ENCODE results near the gene ADAM19.
"Not testable (repeated sequence)": the region's sequence is repeated elsewhere in the genome, so short reads cannot be mapped to it uniquely, and the experiment has no call there.

The ADAM19 gene

DNA sequence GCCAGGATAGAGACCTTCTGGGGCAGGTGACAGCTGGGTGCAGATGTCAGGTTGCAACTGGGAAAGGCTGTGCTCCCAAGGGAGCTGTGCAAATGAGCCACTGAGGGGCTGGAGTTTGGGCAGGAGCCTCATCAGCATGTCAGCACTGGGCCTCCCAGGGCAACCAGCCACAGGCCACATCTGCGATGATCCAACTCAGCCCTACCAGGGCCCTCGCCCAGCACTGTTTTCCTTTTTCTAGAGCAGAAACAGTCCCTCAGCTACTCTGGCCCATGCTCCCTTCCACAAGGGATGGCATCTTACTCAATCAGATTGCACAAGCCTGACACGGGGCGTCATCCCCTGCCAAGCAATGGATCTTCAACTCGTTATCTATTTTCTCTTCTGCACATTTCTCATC is 90.8 kb downstream of the ADAM19 start:
- no peak for DNase-seq (ENCODE audit: low spot score)

DNA sequence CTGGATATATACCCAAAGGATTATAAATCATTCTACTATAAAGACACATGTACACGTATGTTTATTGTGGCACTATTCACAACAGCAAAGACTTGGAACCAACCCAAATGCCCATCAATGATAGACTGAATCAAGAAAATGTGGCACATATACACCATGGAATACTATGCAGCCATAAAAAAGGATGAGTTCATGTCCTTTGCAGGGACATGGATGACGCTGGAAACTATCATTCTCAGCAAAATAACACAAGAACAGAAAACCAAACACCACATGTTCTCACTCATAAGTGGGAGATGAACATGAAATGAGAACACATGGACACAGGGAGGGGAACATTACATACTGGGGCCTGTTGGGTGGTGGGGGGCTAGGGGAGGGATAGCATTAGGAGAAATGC is 92.9 kb downstream of the ADAM19 start:
- DNase-seq (ENCODE audit: low spot score) = not testable (repeated sequence)

DNA sequence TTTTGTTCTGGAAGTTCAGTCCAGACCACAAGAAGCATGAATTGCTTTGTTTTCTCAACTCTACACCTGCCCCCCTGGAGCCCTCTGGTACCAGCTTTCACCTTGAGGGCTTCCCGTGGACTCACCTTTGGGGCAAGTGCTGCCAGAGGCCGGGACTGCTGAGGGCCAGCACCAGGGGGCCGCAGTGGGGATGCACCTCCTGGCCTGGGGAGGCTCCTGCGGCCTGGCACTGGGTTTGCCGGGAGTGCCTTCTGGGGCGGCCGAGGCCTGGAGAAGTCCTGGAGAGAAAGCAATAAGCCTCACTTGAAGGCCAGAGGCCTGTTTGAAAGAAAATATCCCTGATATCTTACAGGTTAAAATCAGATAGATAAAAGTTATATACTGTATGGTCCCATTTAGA is 93.9 kb downstream of the ADAM19 start:
- DNase-seq (ENCODE audit: low spot score) = no peak

DNA sequence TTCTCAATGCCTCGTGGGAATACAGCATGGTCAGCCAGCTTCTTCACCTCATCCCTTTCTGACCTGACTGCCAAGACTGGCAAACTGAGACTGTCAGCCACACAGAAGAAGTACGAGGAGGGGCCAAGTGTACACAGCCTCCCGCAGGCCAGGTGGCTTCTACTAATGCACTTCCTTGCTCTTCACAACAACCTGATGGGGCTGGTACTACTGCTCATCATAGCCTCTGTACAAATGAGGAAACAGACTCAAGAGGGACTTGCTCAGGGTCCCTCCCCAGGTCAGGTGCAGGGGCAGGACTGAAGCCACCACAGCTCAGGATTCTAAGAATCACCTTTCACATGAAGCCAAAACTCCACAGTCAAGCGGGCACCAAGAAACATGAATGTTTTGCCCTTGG is 94.3 kb downstream of the ADAM19 start:
- no peak for DNase-seq (ENCODE audit: low spot score)

DNA sequence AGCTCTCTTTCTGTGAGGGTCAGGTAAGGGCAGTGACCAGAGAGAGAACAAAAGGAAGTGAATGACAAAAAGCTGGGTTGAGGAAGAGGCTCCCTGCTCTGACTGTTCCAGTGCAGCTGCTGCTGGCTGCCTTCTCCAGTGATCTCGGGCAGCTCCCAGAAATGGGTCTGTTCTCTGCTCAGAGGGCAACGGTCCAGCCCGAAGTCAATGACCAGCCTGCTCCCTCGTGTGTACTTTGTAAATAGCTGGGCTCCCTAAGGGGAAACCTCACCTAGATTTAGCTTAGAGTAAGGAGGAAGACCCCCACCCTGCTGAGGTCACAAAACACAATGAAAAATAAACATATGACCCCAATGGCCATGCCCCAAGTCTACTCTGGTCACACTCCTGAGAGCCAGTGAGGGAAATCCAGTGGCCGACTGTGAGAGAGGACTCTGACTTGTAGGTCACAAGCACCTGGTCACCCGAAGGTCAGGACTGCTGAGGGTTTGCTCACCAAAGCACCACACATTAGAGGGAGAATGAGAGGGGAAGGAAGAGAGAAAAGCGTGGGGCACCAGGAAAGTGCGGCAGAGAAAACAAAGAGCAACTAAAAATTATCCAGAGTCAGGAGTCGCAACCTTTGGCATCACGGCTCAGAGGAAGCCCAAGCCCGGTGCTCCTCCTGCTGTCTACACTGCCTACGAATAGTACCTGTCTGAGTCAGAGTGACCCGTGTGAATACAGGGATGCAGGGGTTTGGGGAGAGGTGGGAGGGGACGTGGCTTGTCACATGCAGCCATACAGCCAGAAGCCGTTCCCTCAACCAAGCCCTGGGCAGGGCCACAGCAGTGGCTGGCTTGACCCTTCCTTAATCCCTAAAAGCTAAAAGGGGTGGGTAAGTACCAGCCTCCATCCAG is 95.7 kb downstream of the ADAM19 start:
- DNase-seq (ENCODE audit: low spot score) = no peak

DNA sequence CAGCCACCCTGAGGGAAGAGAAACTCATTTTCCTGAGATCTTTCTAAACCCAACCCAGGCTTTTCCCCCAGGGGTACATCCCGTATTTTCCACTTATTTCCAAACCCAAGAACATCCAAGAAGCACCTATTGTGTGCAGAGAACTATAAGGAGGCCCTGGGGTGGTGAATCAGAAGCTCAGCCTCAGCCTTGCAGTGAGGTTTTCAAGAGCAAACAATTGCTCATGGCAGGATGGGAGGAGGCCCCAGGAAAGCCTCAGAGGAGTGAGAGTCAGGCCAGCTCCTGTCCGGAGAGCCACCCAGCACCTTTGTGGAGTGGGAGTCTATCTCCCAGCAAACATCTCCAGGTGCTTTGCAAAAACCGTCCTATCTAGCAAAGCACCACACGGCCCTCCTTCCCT is 96.4 kb downstream of the ADAM19 start:
- no peak for DNase-seq (ENCODE audit: low spot score)

DNA sequence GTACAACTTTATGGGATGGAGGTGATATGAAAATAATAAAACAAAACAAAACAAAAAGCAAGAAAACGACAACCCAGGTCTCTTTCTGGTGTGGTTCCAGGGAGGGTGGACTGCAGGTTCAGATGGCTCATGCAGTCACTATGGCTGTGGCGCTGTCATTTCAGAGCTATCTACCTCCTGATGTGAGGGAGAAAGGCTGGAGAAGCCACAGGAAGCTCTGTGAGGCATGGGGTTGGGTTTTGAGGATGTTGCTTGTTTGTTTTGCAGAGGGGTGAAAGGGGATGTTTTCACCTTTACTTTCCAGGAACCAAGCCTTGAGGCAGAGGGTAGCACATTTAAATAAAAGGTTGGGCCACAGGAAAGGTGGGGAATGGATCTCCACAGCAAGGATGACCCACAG is 96.8 kb downstream of the ADAM19 start:
- DNase-seq (ENCODE audit: low spot score) = no peak

DNA sequence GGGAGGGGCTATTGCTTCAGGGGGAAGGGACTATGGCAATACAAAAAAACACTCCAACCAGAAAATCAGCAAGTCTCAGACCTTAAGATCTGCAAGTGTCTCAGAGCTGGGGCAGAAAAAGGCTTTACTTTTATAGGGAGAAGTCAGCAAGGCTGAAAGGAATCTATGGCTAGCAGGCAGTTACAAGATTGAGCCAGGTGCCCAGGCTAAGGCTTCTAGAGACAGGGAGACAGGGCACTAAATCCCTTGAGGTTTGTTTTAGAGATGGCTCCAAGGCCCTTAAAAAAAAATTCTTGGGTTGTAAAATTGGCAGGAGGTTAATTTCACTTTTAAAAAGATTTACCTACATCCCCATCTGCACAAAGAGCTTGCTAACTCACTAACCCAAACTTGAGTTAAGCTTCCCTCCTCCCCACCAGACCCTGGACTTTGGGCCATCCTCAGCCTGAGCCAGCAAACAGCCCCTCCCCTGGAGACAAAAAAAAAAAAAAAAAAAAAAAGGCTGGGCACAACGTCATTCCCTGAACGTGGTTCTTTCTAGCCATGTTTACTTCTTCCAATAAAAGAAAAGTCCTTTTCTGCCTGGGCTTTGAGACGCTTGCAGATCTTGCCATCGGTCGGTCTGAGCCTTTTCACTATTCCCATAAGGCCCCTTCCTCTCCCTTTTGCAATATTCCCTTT is 97.6 kb downstream of the ADAM19 start:
- no peak for DNase-seq (ENCODE audit: low spot score)

DNA sequence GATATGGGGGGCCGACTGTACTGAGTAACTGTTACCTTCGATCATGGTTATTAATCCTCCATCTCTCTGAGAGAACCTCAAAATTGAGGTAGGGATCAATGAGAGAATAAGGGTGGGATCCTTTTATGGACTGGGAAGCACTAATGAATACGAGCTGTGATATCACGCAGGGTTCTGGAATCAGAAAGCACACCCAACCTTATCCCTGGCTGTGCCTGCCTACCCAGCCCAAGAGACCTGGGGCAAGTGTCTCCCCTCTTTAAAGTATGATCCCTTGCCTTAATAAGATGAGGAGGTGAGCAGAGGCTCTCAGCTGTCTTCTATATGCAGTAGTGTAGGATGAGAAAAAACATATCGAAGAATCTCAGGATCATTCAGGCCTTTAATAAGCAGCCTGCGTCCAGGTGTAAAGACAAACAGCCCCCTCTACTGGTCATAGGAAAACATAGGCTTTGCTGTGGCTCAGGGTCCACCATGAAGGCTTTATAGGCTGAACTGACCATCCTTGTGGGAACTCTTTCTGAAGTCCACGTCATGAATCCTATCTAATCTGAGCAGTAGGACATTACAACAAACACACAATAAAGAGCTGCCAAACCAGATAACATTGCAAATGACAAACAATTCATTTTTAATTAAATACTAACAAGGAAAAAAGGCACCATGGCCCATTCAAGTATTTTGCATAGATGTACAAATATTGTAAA is 98.7 kb downstream of the ADAM19 start:
- DNase-seq (ENCODE audit: low spot score) = peak; percentile 52

DNA sequence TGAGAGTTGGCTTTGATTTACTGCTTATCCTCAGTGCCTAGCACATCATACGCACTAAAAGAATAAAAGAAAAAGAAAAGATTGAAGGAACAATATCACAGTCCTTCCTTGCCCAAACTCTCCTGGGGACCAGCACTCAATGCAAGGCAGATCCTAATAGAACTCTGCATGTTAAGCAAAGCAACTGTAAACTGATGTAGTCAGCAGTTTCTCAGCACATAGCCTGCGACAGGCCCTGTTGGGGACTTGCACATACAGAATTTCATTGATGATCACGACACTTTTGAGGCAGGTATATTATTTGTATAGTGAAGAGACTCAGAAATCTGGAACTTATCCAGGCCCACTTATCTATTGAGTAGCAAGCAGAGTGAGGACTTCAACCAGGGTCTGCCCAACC is 100.1 kb downstream of the ADAM19 start:
- no peak for DNase-seq (ENCODE audit: low spot score)

DNA sequence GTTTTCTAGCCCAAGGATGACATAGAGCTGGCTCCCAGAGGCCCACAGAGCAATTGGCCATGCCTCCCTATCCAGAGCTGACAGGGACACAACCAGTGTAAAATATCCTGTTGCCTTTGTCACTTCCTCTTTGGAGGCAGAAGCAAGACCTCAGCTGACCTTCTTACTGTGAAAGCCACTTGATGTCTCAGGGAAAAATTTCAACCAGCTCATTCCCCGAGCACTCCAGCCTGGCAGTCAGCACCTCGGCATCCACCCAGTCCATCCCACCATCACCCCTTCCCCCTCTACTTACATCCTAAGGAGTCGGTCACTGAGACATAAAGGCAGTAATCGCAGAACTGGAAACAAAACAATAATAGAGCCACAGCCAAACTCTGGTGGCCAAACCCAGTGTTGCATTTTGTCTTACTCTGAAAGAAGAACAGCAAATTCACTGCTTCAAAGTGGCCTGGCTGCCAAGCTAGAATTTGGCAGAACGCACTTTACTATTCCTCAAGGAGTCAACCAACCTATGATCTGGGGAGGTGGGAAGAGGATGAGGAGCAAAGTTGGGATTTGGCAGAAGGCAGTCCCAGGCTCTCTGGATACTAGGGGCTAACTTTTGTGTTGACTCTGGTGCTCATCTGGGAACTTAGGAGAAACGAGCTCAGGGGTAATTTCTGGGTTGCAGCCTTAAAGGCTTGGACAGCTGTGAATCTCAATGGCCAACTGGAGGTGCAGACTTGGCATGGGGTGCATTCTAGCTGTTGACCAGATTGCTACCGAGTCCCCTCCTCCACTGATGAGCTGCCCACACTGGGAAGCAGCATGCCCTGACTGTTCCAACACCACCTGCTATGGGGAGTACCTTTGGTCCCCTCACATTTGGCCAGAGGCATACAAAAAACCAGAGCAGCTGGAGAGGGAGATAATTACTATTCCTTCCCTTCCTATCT is 101.9 kb downstream of the ADAM19 start:
- DNase-seq (ENCODE audit: low spot score) = no peak

DNA sequence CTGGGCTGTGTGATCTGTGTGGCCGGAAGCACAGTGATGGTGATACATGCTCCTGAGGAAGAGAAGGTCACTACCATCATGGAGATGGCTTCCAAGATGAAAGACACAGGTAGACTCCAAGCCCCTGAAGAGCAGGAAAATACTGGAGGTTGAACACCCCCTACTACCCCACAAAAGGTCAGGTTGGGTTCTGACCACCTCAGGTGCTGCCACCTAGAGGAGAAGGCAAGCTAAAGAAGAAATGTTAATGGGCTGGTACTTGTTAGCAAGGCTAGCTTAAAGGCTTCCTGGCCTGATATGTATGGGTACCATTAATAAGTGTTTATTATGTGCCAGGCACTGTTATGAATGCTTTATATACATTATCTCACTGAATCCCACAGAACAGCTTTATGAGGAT is 103.9 kb downstream of the ADAM19 start:
- peak; percentile 13 for DNase-seq (ENCODE audit: low spot score)

DNA sequence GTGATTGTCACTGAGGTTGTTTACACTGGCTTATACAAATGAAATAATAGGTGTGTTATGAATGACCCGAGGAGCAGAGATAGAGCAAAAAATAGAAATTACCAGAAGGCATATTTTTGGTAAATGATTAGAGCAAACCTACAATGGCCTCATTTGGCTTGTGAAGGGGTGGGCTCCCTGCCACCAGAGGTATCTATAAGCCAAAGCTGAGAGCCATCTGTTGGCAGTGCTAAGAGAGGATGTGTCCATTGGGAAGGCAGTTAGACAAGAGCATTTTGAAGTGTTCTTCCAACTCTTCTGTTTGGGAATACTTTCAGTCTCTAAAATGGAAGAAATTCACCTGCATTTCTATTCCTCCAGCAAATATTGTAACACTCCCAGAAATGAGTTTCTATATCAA is 104.9 kb downstream of the ADAM19 start:
- DNase-seq (ENCODE audit: low spot score) = no peak

DNA sequence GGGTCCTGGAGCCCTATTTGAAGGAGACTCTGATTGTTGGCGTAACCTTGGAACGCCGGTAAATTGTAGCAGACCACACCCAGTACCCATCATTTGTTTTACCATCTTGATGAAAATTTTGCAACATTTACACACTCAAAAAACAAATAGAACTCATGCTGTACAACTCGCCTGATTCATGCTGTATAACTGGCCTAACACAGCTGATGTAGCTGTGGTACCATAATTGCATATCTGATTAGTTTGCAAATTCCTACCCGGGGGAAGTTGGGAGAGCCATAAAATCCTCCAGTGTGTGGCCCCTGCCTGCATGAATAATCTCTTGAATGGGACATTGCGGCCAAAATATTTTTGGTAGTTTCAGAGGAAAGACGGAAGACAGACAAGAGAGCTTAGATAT is 105.9 kb downstream of the ADAM19 start:
- no peak for DNase-seq (ENCODE audit: low spot score)

DNA sequence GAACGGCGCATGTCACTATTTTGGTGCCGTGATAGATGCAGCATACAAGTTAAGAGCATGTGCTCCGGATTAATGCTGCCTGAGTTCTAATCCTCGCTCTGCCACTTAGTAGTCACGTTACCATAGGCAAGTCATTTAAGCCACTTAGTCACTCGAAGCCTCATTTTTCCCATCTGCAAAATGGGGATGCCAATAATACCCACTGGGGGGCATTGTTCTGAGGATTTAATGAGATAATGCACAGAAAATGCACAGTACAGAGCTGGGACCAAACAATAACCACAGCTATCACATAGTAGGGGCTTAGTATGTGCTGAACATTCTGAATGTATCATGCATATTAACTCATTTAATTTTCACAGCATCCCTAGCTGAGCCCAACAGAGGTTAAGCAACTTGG is 106.5 kb downstream of the ADAM19 start:
- no peak for DNase-seq (ENCODE audit: low spot score)

DNA sequence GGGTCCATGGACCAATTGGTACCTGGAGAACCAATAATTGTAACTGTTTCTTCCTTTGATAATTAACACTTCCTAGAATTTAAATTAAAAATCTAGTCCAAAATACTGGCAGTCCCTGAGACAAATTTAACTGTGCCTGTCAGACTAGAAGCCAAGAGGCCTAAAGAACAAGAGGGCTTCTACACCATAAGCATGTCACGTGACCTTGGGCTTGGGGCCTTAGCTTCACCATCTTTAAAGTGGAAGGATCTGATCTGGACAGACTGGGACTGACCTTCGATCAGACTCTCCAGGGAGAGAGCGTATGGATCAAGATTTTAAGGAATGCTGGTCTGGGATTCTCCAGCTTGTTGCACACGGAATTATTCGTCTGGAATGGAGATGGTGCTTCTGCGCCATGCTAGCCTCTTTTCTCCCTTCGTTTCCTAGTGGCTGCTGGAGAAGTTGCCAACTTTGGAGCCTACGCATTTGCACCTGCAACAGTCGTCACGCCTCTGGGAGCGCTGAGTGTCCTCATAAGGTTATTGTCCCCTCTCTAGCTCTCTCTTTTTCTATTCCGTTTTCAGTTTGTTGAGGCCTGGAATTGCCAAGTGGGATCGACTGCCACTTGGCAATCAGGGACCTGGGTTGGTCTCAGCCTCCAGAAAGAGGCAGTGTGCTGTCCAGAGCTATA is 107.1 kb downstream of the ADAM19 start:
- no peak for DNase-seq (ENCODE audit: low spot score)

DNA sequence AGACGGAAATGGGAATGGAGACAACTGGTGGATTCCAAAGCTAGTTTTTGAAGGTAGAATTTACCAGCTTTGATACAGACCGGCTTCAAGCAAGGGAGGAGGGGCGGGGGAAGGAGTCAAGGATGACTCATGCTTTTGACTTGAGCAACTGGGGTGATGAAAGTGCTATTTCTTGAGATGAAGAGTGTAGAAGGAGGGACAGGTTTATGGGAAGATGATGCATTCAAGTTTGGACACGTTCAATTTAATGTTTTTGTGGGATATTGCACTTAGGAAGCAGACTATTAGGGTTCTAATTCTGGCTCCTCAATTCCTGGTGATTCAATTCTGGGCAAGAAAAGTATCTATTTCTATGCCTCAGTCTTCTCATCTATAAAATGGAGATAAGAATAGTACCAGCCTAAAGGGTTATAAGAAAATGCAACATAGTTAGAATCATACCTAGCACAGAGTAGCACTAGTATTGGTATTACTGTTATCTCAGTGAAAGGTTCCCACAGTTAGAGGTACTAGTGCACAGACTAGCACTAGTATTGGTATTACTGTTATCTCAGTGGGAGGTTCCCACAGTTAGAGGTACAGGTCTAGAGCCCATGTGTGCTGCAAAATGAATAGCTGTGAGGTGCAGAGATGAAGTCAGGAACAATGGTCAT is 110.9 kb downstream of the ADAM19 start:
- DNase-seq (ENCODE audit: low spot score) = no peak

DNA sequence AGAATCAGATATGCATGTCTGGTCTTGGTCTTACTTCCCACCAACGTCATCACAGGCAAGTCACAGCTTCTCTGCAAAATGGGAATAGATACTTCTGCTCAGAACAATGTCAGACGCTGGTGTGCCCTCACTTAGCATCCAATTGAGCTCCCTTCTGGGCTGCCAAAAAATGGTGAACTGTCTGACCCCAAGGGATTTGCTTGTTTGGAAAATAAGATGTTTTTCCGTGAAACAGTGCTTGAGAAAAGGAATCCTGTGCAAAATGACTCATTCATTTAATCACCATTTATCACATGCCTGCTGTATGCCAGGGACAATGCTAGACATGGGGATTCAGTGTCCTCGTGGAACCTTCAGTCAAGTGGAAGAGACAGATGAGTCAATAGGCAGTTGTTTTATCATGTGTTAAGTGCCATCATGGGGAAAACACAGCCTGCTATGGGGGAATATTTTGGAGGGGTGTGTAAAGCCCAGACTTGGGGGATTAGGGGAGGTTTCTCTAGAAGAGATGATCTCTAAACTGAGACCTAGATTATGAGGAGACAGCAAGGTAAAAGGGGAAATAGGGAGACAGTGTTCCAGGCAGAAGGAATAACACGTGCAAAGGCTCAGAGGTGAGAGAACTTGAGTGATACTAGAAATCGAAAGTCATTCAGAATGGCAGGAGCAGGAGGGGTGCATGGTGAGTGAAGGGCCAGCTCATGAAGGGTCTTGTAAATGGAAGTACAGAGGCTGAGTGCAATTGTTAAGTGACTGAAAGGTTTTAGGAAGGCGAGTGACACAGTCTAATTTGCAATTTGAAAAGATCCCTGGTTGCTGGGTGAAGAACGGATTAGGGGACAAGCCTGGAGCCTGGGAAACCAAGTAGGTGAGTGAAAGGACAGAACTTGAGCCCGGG is 111.7 kb downstream of the ADAM19 start:
- no peak for DNase-seq (ENCODE audit: low spot score)

DNA sequence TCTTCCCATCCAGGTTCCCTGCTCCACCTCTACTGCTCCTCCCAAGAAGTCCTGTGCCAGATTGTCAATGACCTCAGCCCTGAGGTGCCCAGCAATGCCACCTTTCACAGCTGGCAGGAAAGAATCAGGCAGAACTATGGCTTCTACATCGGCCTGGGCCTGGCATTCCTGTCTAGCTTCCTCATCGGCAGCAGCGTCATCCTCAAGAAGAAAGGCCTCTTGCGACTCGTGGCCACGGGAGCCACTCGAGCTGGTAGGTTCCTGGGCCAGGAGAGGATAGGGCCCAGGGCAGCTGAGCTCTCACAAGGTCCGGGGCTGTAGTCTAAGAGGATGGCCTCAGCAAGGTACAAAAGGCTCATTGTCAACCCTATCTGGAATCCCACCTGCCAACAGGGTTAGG is 112.5 kb downstream of the ADAM19 start:
- no peak for DNase-seq (ENCODE audit: low spot score)
